ENCODE measurements around the gene NAA15. TPM values are rescaled to one million over a fixed set of nuclear protein-coding genes. Genes with fewer than 3 reads are reported as not detected.
"Not testable (repeated sequence)": the region's sequence is repeated elsewhere in the genome, so short reads cannot be mapped to it uniquely, and the experiment has no call there.

Gene NAA15
- total RNA-seq, 1 donor from 2014 or later = 15.5 TPM

DNA sequence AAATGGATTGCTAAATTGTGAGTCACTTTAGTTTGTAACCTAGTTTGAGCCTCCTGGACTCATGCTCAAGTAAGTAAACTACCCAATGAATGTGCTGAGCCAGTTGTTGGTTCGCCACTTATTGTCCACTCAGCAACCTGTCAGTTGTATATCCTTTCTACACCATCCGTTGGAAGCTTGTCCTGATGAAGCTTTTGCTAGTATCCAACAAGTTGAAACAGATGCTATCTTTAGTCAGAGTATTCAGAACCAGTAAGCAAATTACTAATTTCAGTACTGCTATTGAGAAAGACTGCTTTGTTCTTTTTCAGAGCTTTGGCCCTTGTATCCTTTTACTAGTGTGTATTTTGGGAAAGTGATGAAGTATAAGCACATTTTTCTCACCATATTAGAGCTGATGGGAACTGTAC is 4.3 kb upstream of the NAA15 start:
- DNase-seq (ENCODE audit: low read depth in 2 of 2) = no peak

DNA sequence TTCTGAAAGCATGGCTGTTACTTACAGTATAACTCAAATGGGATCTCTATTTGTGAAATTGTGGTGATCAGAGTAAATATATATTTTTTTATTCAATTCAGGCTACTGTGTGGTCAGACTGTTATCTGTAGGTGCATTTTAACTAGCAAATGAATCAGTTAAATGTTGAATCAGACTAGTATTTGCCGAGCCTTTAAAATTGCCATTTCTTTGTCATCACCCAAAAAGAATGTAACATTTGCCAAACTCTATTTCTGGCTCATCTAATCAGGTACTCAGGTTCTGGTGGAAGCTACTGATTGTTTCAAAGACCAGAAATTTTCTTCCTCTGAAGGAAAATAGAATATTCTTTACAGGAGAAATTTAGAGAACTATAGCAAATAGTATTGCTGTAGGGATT is 1.8 kb upstream of the NAA15 start:
- no peak for DNase-seq (ENCODE audit: low read depth in 2 of 2)

DNA sequence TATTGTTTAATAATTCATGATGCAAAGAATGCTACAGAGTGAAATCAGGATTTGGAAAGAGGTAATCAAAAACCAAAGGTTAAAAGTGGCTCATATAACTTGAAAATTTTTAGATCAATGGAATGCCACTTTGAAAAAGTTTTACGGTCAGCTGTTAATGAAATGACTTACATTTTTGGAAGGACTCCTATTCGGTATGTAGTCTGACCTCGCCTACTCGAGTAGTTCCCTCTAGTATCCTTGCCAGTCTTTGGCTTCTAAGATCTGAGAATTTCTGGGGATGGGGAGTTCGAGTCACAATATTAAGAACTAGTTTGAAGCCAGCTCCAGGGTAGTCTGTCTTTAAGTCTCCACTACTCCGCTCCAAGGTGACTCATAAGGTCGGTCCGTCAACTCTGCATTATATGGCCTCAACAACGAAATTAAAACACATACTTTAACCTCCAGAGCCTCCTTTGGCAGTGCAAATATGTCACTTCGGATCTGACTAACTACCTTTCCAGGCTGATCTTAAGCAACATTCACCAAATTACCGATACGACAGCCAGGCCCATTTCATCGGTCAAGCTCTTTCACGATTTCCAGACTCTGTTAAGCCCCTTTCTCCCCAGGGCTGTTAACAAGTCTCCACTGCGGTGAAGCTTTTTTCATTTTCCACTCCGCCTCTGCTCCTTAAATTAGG is 733 bp upstream of the NAA15 start:
- DNase-seq (ENCODE audit: low read depth in 2 of 2) = peak; percentile 12 to 74

DNA sequence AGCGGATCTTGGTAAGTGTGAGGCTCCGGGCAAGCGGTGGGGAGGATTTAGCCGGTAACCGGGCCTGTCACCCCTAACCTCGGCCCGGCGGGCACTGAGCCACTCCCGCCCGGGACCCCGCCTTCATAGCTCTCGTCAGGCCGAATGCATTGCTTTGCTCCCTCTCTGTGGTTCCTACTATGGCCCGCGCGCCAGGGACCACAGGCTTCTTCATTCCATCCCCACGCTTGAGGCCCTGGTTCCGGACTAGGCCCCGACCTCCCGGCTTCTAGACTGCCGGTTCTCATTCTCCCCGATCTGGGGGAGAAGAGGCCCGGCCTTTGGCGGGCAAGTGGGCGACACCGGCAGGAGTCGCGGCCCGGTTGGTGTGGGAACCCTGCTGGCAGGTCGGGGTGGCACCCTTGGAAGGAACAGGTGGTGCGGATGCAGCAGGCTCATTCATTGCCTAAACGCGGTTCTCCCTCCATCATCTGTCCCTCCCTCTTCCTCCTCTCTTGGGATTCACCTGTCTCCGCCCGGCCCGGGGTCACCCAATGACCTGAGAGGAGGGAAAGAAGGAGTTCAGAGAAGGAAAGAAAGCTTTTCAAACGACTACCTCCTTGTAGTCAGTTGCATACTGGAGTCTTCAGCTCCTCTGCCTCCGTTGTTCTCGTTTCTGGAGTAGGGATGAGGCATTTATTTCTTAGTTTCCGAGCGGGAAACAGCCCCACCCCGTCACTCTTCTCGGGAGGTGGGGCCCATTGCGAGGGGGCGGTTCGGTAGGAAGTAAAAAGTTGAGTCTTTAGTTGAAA is 711 bp downstream of the NAA15 start, which contains the start of gene NDUFC1:
Gene NDUFC1 (minus strand): TSS at position 657 of the 791 bp plus-strand sequence. CDS start 6,679 bp downstream, outside the sequence.
- DNase-seq (ENCODE audit: low read depth in 2 of 2) = peak; percentile 53 to 60

DNA sequence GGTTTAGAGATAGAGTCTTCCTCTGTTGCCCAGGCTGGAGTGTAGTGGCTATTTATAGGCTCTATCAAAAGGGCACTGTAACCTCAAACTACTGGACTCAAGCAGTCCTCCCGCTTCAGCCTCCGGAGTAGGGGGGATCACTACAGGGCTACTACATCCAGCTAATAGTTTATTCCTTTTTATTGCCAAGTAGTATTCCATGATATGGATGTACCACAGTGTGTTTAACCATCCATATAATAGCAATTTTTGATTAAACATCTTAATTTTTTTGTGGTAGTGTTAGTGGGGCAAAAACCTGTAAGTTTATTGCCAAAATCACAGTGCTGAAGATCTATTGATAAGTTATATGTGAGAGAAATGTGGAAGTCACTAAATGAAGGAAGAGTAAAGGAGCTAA is 3.6 kb downstream of the NAA15 start:
- DNase-seq (ENCODE audit: low read depth in 2 of 2) = no peak

DNA sequence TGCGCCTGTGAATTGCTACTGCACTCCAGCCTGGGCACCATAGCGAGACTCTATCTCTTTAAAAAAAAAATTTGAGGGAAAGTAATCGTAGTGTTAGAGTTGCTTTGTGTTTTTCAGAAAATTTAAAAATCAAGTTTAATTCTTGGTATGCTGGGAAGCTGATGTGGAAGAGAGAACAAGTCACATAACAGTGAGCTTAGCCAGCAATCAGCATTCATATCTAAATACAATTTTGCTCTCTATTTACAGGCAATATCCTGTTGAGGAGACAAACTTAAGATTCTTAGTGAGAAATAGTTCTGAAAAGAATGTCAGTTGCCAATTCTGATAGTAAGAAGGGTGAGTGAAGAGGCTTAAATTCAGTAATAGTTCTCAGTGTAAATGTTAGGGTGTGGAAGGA is 10.6 kb downstream of the NAA15 start:
- no peak for DNase-seq (ENCODE audit: low read depth in 2 of 2)

DNA sequence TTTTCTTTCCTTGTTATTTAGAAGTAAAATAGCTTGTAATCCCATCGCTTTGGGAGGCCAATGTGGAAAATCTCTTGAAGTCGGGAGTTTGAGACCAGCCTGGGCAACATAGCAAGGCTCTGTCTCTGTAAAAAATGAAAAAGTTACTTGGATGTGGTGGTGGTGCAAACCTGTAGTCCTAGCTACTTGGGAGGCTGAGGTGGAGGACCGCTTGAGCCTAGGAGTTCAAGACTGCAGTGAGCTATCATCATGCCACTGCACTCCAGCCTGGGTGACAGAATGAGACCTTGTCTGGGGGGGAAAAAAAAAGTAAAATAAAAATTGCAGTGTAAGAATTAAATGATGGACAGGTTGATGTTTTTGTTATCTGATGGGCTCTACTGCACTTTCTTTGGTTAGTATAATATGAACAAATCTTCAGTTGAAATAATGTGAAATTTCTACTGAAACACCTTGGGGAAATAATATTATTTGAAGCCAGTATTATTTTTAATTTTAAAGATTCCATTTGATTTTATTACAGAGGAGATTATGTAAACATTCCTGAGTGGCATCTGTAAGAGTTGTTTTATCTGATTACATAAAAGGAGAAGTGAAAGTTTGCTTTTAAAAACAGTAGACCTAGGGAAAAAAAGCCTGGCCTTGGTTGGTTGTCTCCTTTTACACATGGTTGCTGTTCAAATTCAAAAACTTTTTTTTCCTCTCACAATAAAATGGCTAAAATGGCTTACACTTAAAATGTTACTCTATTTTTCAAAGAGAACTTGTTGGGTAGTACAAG is 11.4 kb downstream of the NAA15 start:
- peak in 1 of 2 donors; percentile 17 for DNase-seq (ENCODE audit: low read depth in 2 of 2)

DNA sequence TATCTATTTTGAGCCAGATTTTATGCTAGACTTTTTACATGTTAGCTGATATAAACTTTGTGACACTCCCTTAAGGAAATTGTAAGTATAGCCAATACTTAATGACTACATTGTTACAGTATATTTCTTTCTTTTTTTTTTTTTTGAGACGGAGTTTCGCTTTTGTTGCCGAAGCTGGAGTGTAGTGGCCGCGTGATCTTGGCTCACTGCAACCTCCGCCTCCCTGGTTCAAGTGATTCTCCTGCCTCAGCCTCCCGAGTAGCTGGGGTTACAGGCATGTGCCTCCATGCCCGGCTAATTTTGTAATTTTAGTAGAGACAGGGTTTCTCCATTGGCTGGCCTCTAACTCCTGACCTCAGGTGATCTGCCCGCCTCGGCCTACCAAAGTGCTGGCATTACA is 12.1 kb downstream of the NAA15 start:
- not testable (repeated sequence) for DNase-seq (ENCODE audit: low read depth in 2 of 2)

DNA sequence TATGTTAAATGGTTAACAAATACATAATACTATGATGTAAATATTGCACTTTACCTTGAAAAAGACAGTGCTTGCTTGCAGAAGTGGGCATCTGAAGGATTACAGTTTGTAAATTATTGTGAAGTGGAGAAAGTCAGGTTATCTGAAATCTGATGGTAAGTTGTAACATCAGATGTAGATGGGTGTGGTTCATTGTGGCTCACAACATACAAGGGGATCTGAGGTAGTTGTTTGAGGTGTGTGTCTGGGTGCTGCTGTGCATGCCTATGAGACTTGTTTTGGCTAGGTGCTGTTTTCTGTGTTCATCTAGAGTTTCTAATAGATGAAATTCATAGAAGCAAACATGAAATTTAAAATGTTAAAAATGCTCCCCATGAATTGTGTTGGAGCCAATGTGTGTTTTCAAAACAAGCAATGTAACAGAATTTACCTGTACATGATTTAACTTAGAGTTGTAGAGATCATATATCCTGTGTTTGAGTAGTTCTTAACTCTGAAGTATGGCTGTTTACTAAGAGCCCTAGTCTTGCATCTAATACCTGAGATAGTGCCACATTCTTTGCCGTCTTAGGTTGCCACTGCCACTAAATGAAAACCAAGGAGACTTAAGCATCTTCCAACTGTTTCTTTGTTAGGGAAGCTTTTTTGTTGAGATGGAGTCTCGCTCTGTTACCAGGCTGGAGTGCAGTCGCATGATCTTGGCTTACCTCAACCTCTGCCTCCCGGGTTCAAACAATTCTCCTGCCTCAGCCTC is 12.9 kb downstream of the NAA15 start:
- DNase-seq (ENCODE audit: low read depth in 2 of 2) = no peak

DNA sequence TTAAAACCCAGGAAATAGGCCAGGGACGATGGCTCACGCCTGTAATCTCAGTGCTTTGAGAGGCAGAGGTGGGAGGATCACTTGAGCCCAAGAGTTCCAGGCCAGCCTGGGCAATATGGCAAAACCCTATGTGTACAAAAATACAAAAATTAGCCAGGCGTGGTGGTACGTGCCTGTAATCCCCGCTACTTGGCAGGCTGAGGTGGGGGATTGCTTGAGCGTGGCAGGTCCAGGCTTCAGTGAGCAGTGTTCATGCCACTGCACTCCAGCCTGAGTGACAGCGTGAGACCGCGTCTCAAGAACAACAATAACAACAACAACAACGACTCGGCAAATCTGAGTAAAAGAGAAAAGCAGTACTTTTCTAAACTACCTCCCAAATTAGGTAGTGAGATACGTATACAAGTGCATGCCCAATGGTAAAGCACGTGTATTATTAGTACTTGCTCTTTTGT is 13.9 kb downstream of the NAA15 start:
- no peak for DNase-seq (ENCODE audit: low read depth in 2 of 2)

DNA sequence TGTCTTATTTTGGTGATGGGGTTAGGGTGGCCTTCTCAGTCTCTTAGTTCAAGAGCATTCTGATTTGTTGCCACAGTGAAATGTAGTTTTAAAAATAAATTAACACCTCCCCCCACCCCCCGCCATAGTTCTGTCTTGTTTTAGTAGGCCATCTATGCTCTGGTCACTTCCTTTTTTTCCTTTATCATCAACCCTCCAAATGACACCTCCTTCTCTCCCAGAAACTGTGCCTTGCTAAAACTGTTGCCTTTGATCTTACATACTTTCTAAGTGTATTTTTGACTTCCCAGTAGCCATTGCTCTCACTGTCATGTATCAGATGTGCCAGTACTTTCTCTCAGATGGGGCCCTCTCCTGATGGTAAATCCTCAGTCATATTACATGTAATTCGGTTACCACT is 15.4 kb downstream of the NAA15 start:
- DNase-seq (ENCODE audit: low read depth in 2 of 2) = no peak

DNA sequence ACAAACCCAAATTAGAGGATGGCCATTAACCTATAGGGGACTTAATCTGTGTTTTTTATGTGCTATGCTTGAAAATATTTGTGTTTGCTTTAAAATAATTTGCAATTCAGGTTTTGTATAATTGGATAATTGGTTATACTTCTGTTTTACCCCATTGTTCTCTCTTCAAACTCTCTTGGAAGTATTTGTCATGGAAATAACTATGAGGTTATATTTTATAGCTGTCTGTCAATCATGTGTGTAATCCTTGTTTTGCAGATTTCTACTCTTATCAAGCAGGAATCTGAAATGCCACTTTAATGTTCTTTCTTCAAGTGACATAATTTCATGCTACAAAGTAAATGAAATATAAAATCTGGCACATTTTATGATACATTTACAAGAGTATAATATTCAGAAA is 16.3 kb downstream of the NAA15 start:
- no peak for DNase-seq (ENCODE audit: low read depth in 2 of 2)

DNA sequence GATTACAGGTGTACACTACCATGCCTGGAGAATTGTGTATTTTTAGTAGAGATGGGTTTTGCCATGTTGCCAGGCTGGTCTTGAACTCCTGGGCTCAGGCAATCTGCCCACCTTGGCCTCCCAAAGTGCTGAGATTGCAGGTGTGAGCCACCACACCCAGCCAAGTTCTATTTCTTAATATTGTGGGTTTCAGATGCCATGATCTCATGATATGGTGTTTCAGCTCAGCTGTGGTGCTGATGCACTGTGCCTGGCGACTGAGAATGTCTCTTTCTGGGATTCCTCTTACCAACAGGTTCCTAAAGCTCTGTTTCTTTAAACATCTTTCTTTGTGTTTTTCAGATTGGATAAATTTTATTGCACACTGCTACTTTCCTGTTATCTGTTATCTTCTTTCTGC is 18.3 kb downstream of the NAA15 start:
- DNase-seq (ENCODE audit: low read depth in 2 of 2) = no peak

DNA sequence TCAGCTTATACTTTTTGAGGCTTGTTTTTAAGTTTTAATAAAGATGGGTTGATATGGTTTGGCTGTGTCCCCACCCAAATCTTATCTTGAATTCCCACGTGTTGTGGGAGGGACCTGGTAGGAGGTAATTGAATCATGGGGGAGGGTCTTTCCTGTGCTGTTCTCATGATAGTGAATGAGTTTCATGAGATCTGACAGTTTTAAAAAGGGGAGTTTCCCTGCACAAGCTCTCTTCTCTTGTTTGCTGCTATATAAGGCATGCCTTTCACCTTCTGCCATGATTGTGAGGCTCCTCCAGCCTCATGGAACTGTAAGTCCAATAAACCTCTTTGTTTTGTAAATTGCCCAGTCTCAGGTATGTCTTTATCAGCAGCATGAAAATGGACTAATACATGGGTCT is 20.8 kb downstream of the NAA15 start:
- DNase-seq (ENCODE audit: low read depth in 2 of 2) = not testable (repeated sequence)

DNA sequence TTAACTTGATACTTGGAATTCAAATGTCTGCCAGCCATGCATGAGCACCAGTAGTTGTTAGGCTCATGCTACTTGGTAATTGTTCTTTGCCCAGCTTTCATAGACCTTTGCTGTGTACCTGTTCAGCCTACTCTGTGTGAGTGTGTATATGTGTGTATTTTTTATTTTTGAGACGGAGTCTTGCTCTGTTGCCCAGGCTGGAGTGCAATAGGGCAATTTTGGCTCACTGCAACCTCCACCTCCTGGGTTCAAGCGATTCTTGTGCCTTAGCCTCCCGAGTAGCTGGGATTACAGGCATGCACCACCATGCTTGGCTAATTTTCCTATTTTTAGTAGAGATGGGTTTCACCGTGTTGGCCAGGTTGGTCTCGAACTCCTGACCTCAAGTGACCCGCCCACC is 21.2 kb downstream of the NAA15 start:
- DNase-seq (ENCODE audit: low read depth in 2 of 2) = not testable (repeated sequence)

DNA sequence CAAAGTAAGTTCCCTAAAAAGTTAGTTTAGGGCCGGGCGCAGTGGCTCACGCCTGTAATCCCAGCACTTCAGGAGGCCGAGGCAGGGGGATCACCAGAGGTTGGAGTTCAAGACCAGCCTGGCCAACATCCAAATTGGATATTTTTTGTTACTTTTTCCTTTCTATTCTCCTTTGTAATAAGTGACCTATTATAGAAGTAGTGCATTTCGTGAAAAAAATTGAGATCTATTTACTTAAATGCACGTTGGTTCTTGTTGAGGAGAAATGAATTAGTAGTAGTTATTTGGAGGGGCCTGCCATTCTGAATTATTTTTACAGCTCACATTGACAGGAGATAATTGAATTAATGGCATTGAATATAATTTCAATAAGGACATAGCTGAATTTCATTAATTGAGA is 23.3 kb downstream of the NAA15 start:
- DNase-seq (ENCODE audit: low read depth in 2 of 2) = no peak

DNA sequence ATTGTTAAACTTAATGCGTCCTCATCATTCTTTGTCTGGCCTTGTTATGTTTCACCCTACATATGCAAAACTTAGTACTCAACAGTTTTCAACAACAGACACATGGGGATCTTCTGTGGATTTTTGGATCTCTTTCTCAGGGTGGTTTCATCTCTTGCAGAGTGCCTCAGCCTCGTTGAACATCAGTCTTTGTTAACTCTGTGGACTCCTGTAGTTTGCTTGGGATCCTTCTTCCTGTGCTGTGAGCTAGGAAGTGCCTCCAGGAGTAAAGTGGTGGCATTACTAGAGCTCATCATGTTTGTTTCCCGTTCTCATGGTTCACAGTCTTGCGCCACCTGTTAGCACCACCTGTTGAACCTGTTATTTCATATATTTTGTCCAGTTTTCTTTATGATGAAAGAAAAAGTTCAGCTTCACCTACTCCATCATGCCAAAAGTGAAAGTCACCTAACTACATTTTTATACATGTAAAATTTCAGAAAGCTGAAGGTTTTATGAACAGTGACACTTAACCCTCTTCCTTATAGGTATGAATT is 28.4 kb downstream of the NAA15 start:
- no peak for DNase-seq (ENCODE audit: low read depth in 2 of 2)

DNA sequence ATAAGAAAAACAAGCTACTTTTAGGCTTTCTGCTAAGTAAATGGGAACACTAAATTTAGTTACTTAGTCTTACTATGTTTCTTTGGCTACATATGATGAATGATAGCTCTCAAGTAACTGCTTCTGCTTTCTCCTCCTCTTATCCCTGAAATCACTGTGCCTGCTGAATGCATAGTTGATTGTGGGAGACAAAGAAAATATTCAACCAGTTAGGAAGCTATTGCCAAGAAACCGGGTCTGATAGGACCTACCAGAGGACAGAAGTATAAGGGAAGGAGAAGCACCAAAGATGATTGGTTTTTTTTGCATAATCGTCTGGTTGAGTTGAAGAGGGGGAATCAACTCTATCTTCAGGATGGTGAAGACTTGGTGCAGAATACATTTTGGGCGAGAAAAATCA is 29.0 kb downstream of the NAA15 start:
- no peak for DNase-seq (ENCODE audit: low read depth in 2 of 2)

DNA sequence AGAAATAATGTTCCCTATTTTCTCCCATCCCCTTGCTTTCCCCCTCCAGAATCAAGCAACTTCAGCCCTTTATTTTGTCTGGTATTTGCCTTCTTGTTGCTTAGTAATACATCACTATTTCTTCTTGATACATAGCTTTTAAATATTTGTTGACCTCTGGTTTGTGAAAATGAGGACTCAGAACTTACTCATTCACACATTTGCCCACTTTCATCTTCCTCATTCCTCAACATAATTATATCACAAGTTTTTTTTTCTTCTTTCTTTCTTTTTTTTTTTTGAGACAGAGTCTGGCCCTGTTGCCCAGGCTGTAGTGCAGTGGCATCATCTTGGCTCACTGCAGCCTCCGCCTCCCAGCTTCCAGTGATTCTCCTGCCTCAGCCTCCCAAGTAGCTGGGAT is 29.9 kb downstream of the NAA15 start:
- DNase-seq (ENCODE audit: low read depth in 2 of 2) = no peak

DNA sequence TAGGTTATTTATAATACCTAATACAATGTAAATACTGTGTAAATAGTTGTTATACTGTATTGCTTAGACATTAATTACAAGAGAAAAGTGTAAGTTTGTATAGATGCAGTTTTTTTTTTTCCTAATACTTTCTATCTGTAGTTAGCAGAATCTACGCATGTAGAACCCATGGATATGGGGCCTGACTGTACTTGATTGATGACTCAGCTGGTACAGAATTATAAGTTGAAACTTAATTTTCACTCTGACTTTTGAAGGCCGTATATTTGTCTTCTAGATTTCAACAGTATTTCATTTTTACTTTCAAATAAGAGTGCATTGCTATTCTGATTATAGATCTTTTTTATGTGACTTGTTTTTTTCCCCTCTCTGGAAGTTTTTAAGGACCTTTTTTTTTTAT is 31.7 kb downstream of the NAA15 start:
- DNase-seq (ENCODE audit: low read depth in 2 of 2) = no peak

DNA sequence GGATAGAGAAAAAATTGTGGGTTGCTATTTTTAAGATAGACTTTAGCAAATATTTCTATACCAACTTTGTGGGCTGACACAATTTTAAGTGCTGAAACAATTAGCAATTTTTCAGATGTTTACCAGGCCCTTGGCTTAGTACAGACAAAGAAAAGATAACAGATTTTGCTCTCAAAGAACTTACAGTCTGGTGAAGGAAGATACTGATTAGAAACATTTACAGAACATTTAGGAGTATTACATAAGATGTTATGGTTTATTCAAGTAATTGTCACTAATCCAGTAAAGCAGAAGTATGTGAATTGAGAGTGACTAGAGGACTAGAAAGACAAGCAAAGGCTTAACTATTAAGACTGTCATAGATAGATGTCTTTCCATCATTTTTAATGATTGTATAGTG is 36.3 kb downstream of the NAA15 start:
- DNase-seq (ENCODE audit: low read depth in 2 of 2) = no peak
